ENCODE measurements around the gene MPZL1. TPM values are rescaled to one million over a fixed set of nuclear protein-coding genes. Genes with fewer than 3 reads are reported as not detected.
A peak's percentile ranks its signal among the peaks of the same experiment; 100 is the strongest.

MPZL1 gene
- total RNA-seq, 1 experiment from 2014 or later = 52.9 TPM

DNA sequence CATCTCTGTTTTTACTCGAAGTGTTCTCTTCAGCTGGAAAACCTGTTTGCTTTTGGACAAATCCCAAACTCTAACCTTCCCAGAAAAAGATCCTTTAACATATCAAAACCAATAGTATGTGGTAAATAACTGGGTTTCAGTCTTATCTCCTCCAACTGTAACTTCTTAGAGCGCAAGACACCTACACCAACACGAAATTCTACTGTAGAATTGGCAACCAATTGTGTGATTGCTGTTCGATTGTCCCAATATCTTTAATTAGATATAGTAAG, 5.8 kb upstream of the MPZL1 start:
- H3K4me3 ChIP-seq (replicated peaks in 1 of 2; ENCODE audit: low read depth in 1 of 2, low read length in 2 of 2) = peak overlapping the region; percentile 52 to 58
- peak overlapping the region; percentile 100 for H2AFZ ChIP-seq (ENCODE audit: low read depth, low read length, poor library complexity, severe bottlenecking)
- no peak for DNase-seq (ENCODE audit: low read depth, low spot score)
- H3K9ac ChIP-seq (ENCODE audit: low read length) = peak overlapping the region; percentile 44
- no peaks in the 10 kb centered on the region for H4K20me1 ChIP-seq (ENCODE audit: insufficient read depth)
- H3K27ac ChIP-seq (ENCODE audit: low read depth, low read length) = peak overlapping the region; percentile 47; the same call in 1 of the 2 replicates
- H3K27me3 ChIP-seq (ENCODE audit: insufficient read depth, low read length) = no peaks in the 10 kb centered on the region
- H3K4me2 ChIP-seq (ENCODE audit: low read length) = peak overlapping the region; percentile 93
- no peaks in the 10 kb centered on the region for H3K9me2 ChIP-seq (ENCODE audit: insufficient read depth)
- ChIA-PET POLR2A (interaction anchor here (0.7 kb wide), 2 partner anchors 114 to 220 kb away, joined by 3 to 4 read pairs; no protein-coding TSS in a partner anchor), CTCF (interaction anchor here (0.7 to 1.5 kb wide), 5 partner anchors 33 to 738 kb away, joined by 3 to 11 read pairs (median 3); no protein-coding TSS in a partner anchor), RAD21 (ENCODE audit: low non-redundant PET in 1 of 2, low total read pairs in 2 of 2, uncharacterized antibody in 2 of 2, unreplicated experiment in 2 of 2) (no interaction called here)
- no peaks in the 10 kb centered on the region for H3K79me2 ChIP-seq (ENCODE audit: insufficient read depth, low read length)
- no peaks in the 10 kb centered on the region for H3K36me3 ChIP-seq (ENCODE audit: control insufficient read depth in 1 of 2, insufficient read depth in 2 of 2, low read length in 2 of 2)
- peaks cover 14 to 35% of the 10 kb centered on the region in 2 experiments for H3K4me1 ChIP-seq (ENCODE audit: control insufficient read depth in 1 of 2, insufficient read depth in 2 of 2, low read length in 2 of 2)
- no TSS peak for BruUV-seq (replicated peaks)
- no peaks in the 10 kb centered on the region for H3K9me3 ChIP-seq (ENCODE audit: control insufficient read depth in 1 of 2, insufficient read depth in 1 of 2, low read depth in 1 of 2, low read length in 2 of 2)
- intact Hi-C loops (cut with micrococcal nuclease) = loop anchor here (1.0 to 2.0 kb wide), 2 partner anchors 221 to 366 kb away; partner anchors contain the start of genes DCAF6 and MPC2
- no peak for ATAC-seq
- TF ChIP-seq EZH2phosphoT487 (IDR thresholded peaks at IDR 0.05; ENCODE audit: borderline replicate concordance) = no peak
- no peak for TF ChIP-seq EZH2 (IDR thresholded peaks at IDR 0.05)

DNA sequence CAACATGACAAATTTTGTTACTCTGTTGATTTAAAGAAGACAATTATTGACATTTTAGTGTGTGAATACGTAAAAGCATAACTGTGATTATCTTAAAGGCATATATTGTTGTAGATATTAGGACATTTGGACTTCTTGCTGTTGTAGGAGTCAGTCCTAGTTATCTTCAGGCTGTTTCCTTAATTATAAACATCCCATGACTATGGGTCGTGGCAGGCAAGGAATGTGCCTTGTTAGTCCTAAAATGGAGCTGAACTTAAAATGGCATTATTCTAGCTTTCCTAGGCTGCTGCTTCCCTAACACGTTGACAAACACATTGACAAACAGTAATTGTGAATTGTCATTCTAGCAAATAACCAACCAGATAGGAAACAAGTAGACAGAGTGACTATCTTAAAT, 4.4 kb upstream of the MPZL1 start:
- Histone ChIP-seq H3K27ac (ENCODE audit: low read depth, low read length) (no peak overlapping the region; the same call in 1 of the 2 replicates), H2AFZ (ENCODE audit: low read depth, low read length, poor library complexity, severe bottlenecking) (no peak overlapping the region), H3K36me3 (ENCODE audit: control insufficient read depth in 1 of 2, insufficient read depth in 2 of 2, low read length in 2 of 2) (no peaks in the 10 kb centered on the region), H3K4me3 (replicated peaks in 1 of 2; ENCODE audit: low read depth in 1 of 2, low read length in 2 of 2) (no peak overlapping the region), H3K9me3 (ENCODE audit: control insufficient read depth in 1 of 2, insufficient read depth in 1 of 2, low read depth in 1 of 2, low read length in 2 of 2) (no peaks in the 10 kb centered on the region), H3K9ac (ENCODE audit: low read length) (no peak overlapping the region), H3K79me2 (ENCODE audit: insufficient read depth, low read length) (peaks cover 3% of the 10 kb centered on the region), H3K4me2 (ENCODE audit: low read length) (peak overlapping the region; percentile 93; the same call in 1 of the 2 replicates), H3K9me2 (ENCODE audit: insufficient read depth) (no peaks in the 10 kb centered on the region), H4K20me1 (ENCODE audit: insufficient read depth) (no peaks in the 10 kb centered on the region), H3K27me3 (ENCODE audit: insufficient read depth, low read length) (no peaks in the 10 kb centered on the region), H3K4me1 (ENCODE audit: control insufficient read depth in 1 of 2, insufficient read depth in 2 of 2, low read length in 2 of 2) (peaks cover 15 to 42% of the 10 kb centered on the region in 2 experiments)
- intact Hi-C loops (cut with micrococcal nuclease) = no loop called here
- RAD21 ChIA-PET (ENCODE audit: low non-redundant PET in 1 of 2, low total read pairs in 2 of 2, uncharacterized antibody in 2 of 2, unreplicated experiment in 2 of 2) = no interaction called here
- DNase-seq (ENCODE audit: low read depth, low spot score) (no peak), ATAC-seq (no peak)
- BruUV-seq (replicated peaks) = no TSS peak
- TF ChIP-seq POLR2A (IDR thresholded peaks at IDR 0.05; ENCODE audit: borderline replicate concordance, extremely low read depth, insufficient read depth, insufficient read length) = no peak
- TF ChIP-seq EZH2phosphoT487 (IDR thresholded peaks at IDR 0.05; ENCODE audit: borderline replicate concordance) = no peak
- no peak for TF ChIP-seq FOSL1 (IDR thresholded peaks at IDR 0.05; ENCODE audit: low read depth)
- TF ChIP-seq YY1 (IDR thresholded peaks at IDR 0.05; ENCODE audit: extremely low read depth, insufficient replicate concordance, low read depth, low read length) = no peak
- no peak for TF ChIP-seq SP1 (IDR thresholded peaks at IDR 0.05; ENCODE audit: low read depth)
- POLR2A ChIA-PET = no interaction called here
- CTCF ChIA-PET = interaction anchor here (1.0 to 1.8 kb wide), 3 partner anchors 86 to 365 kb away, joined by 3 to 11 read pairs (median 6); no protein-coding TSS in a partner anchor
